IMR-90 (cell line): ENCODE data around the gene MAGEA9.

Experiments used
- BHLHE40 ChIP-seq: fragments of 150-350 bp; IDR thresholded peaks from 2 replicates; pipeline ENCODE4 v1.6.1; 2016; ENCODE audit warnings: mild to moderate bottlenecking, low read depth, low read length
- CEBPB ChIP-seq: IDR thresholded peaks from 2 replicates; pipeline ENCODE4 v1.6.1; 2012; ENCODE audit warnings: low read depth, low read length, improper control_type of control experiment
- CTCF ChIP-seq: conservative IDR thresholded peaks from 2 replicates; pipeline ENCODE4 v1.5.1; 2012; ENCODE audit warnings: mild to moderate bottlenecking, low read depth, low read length, improper control_type of control experiment
- ELK1 ChIP-seq: fragments of 150-350 bp; IDR thresholded peaks from 2 replicates; pipeline ENCODE4 v1.6.1; 2016; ENCODE audit warnings: low read depth, mild to moderate bottlenecking, low read length, moderate library complexity, borderline replicate concordance
- FOS ChIP-seq: fragments of 150-350 bp; IDR thresholded peaks from 2 replicates; pipeline ENCODE4 v1.6.1; 2016; ENCODE audit warnings: low read depth, low read length
- MAFK ChIP-seq: IDR thresholded peaks from 2 replicates; pipeline ENCODE4 v1.6.1; 2012; ENCODE audit warnings: low read depth, low read length, improper control_type of control experiment
- MAZ ChIP-seq: IDR thresholded peaks from 2 replicates; pipeline ENCODE4 v1.6.1; 2012; ENCODE audit warnings: low read depth, mild to moderate bottlenecking, low read length, improper control_type of control experiment, moderate library complexity, borderline replicate concordance
- MXI1 ChIP-seq: IDR thresholded peaks from 2 replicates; pipeline ENCODE4 v1.6.1; 2012; ENCODE audit warnings: low read depth, mild to moderate bottlenecking, low read length, moderate library complexity, borderline replicate concordance
- POLR2A ChIP-seq: IDR thresholded peaks from 2 replicates; pipeline ENCODE4 v1.6.1; 2012; ENCODE audit warnings: mild to moderate bottlenecking, low read depth, low read length
- RAD21 ChIP-seq: IDR thresholded peaks from 2 replicates; pipeline ENCODE4 v1.6.1; 2012; ENCODE audit warnings: low read length, improper control_type of control experiment
- RCOR1 ChIP-seq: IDR thresholded peaks from 2 replicates; pipeline ENCODE4 v1.6.1; 2012; ENCODE audit warnings: mild to moderate bottlenecking, low read length, improper control_type of control experiment; ENCODE audit not compliant: insufficient replicate concordance
- RFX5 ChIP-seq: IDR thresholded peaks from 2 replicates; pipeline ENCODE4 v1.8.0; 2012; ENCODE audit warnings: low read depth, mild to moderate bottlenecking, low read length, moderate library complexity
- SMC3 ChIP-seq: fragments of 150-350 bp; IDR thresholded peaks from 2 replicates; pipeline ENCODE4 v1.6.1; 2016; ENCODE audit warnings: low read depth, mild to moderate bottlenecking, antibody characterized with exemption, low read length, moderate library complexity
- TF ChIP-seq, protein P1 (sequence below): fragments of 150-350 bp; IDR thresholded peaks from 2 replicates; pipeline ENCODE4 v1.6.1; 2017; ENCODE audit warnings: mild to moderate bottlenecking, antibody characterized with exemption, low read length, low read depth

DNA sequence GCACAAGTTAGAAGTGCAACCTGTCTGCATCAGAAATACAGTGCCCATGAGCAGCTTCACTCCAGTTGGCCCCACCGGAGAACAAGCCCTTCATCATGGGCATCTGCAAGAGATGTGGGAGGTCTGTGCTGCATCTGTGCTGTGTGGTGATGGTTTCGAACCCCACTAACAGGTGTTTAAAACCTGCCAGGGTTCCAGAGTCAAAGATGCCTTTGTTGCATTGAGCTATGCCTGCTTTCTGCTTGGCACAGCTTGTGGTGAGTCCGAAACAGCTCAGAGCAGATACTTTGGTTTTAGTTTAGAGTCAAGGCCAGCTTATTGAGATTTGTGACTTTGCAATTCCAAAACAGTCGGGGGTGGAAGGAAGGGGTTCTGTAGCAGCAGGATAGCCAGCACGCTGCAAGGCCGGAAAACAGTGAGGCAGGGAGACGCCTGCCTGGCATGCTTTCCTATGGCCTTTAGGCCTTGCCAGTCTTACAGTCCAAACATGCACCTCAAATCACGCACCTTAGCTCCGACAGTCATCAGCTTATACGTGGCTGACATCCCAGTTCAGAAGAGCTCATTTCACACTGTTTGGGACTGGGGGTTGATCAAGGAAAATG lies 21.8 kb downstream of the MAGEA9 start:
- no peak for TF ChIP-seq CTCF
- no peak for TF ChIP-seq RAD21
- TF ChIP-seq ELK1: no peak
- no peak for TF ChIP-seq POLR2A
- TF ChIP-seq, protein P1, sequence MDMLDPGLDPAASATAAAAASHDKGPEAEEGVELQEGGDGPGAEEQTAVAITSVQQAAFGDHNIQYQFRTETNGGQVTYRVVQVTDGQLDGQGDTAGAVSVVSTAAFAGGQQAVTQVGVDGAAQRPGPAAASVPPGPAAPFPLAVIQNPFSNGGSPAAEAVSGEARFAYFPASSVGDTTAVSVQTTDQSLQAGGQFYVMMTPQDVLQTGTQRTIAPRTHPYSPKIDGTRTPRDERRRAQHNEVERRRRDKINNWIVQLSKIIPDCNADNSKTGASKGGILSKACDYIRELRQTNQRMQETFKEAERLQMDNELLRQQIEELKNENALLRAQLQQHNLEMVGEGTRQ: no peak
- TF ChIP-seq RCOR1: no peak
- no peak for TF ChIP-seq MAFK
- TF ChIP-seq CEBPB: no peak
- TF ChIP-seq MXI1: no peak
- no peak for TF ChIP-seq MAZ
- TF ChIP-seq RFX5: no peak
- TF ChIP-seq SMC3: no peak
- no peak for TF ChIP-seq FOS
- TF ChIP-seq BHLHE40: no peak
